ENCODE data around the gene ENTPD1. TPM values are rescaled to one million over a fixed set of nuclear protein-coding genes. Genes with fewer than 3 reads are reported as not detected.

ENTPD1 gene
- total and polyA plus RNA-seq, 10 of the 15 experiments (the other 5 are each of a cell fraction or from before 2014, with no cell fraction given): 110 to 413 (median 161) TPM

DNA sequence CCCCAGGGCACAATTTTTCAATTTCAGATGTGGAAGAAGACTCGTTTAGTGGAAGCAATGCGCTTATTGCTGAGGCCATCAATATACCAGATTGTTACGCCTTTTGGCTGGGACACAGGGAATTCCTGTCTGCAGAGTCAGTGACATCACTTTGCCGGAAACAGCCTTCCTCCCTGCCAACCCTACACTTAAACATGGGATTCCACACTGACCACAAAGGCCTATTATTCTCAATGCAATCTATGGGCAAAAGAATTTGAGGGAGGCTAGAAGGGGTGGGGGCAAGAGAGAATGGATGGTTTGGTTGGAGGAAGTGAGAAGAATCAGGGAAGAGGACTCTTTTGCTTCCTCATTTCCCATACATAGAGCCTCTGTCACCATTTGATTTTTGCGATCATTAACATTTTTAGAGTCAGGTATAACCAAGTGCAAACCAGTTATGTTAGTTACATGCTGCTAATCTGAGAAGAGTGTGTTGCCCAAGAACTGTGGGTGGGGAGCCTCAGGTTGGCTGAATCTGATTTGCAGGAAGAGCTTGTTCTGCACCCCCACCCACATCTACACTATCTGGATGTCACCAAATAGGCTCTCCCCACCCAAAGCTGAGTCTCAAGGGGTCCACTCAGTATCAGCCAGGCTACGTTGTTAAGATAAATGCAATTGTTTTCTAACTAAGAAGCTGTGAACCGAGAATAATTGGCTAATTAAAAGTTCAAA is 58.2 kb downstream of the ENTPD1 start (continued):
- no peak for TF ChIP-seq RB1 (IDR thresholded peaks at IDR 0.05; ENCODE audit: borderline replicate concordance)
- 0 out of 2 replicates have a peak, but pooled peaks have one; percentile 20 for TF ChIP-seq MTA2 (IDR thresholded peaks at IDR 0.05; ENCODE audit: low read depth)
- no peak for TF ChIP-seq YBX1 (IDR thresholded peaks at IDR 0.05)
- TF ChIP-seq CREB1 (IDR thresholded peaks at IDR 0.05; ENCODE audit: low read depth): no peak
- no peak for TF ChIP-seq SRF (IDR thresholded peaks at IDR 0.05; ENCODE audit: low read depth in 2 of 2, low read length in 2 of 2)

GRCh38 chr10:95815133-95815532 is 59.2 kb downstream of the ENTPD1 start:
- Histone ChIP-seq H3K79me2 (ENCODE audit: control insufficient read depth, insufficient read depth, low read length) (peaks cover 90% of the 10 kb centered on the region), H3K4me3 (no peak overlapping the region), H3K4me1 (ENCODE audit: control insufficient read depth, insufficient read depth, low read length) (peaks cover 51% of the 10 kb centered on the region), H3K27ac (ENCODE audit: control insufficient read depth, insufficient read depth) (no peak overlapping the region), H3K9me3 (replicated peaks; ENCODE audit: control insufficient read depth, insufficient read depth, low read length) (peaks cover 8% of the 10 kb centered on the region; the same call in 2 of the 3 replicates), H3K27me3 (replicated peaks in 1 of 2; ENCODE audit: control insufficient read depth in 2 of 2, insufficient read depth in 2 of 2, low read length in 1 of 2) (no peaks in the 10 kb centered on the region), H3K4me2 (ENCODE audit: control insufficient read depth, insufficient read depth) (no peak overlapping the region), H3K9ac (ENCODE audit: control insufficient read depth, insufficient read depth, low read length) (no peak overlapping the region), H3K36me3 (ENCODE audit: control insufficient read depth in 2 of 2, insufficient read depth in 2 of 2, low read length in 1 of 2) (peaks cover 22 to 28% of the 10 kb centered on the region in 2 experiments; a peak in 3 of 4 replicates), H4K20me1 (ENCODE audit: control insufficient read depth, insufficient read depth) (no peaks in the 10 kb centered on the region), H2AFZ (ENCODE audit: control insufficient read depth, low read depth, low read length) (no peak overlapping the region)
- POLR2A ChIA-PET: interaction anchor here (0.8 to 11.1 kb wide), 3 partner anchors 14 to 57 kb away, joined by 4 to 105 read pairs (median 6); partner anchors contain the start of gene ENTPD1
- WGBS (ENCODE audit: insufficient coverage, insufficient replicate concordance, low lambda C conversion rate, missing lambda C conversion rate): 92% methylated on average over 2 of the region's 2 CpGs
- TF ChIP-seq BHLHE40 (IDR thresholded peaks at IDR 0.05; ENCODE audit: borderline replicate concordance in 1 of 2, low read depth in 2 of 2, low read length in 1 of 2) (0 out of 4 replicates have a peak, but pooled peaks have one; percentile 10 to 22), ETV6 (conservative IDR thresholded peaks at IDR 0.05 in 1 of 2, IDR thresholded peaks at IDR 0.05 in 1 of 2; ENCODE audit: borderline replicate concordance in 1 of 2, low read depth in 1 of 2) (no peak), EP300 (IDR thresholded peaks at IDR 0.05; ENCODE audit: borderline replicate concordance in 1 of 2, control insufficient read depth in 1 of 2, low read depth in 2 of 2, low read length in 2 of 2) (no peak), SKIL (IDR thresholded peaks at IDR 0.05; ENCODE audit: low read depth, poor library complexity, severe bottlenecking) (no peak), SREBF2 (IDR thresholded peaks at IDR 0.05; ENCODE audit: low read length) (no peak), MEF2A (IDR thresholded peaks at IDR 0.05; ENCODE audit: insufficient read depth, low read depth, low read length) (no peak)
- TF ChIP-seq, protein P1, sequence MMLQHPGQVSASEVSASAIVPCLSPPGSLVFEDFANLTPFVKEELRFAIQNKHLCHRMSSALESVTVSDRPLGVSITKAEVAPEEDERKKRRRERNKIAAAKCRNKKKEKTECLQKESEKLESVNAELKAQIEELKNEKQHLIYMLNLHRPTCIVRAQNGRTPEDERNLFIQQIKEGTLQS (IDR thresholded peaks at IDR 0.05; ENCODE audit: borderline replicate concordance, extremely low read depth, low read depth, low read length): no peak
- DNase-seq (ENCODE audit: low read depth, low spot score) (no peak), FAIRE-seq (no peak), ATAC-seq (no peak)
- intact Hi-C loops (cut with micrococcal nuclease; ENCODE audit: unreplicated experiment) (no loop called here), in situ Hi-C loops (cut with MboI) (no loop called here)
- RAD21 ChIA-PET (ENCODE audit: unreplicated experiment): interaction anchor here (1.0 to 11.3 kb wide), 4 partner anchors 20 to 121 kb away, joined by 3 to 260 read pairs (median 56); partner anchors contain the start of gene TCTN3
- no TSS peak for BruUV-seq (replicated peaks)
- SMC1A ChIA-PET (ENCODE audit: uncharacterized antibody, unreplicated experiment): interaction anchor here (1.1 to 13.6 kb wide), 6 partner anchors 10 to 121 kb away, joined by 3 to 359 read pairs (median 110); partner anchors contain the start of genes ENTPD1 and TCTN3
- CTCF ChIA-PET: interaction anchor here (1.2 to 3.1 kb wide), 3 partner anchors 16 to 121 kb away, joined by 3 to 11 read pairs (median 9); partner anchors contain the start of gene TCTN3
